ENCODE data around the gene TMEM134.

TMEM134 gene

GRCh38 chr11:67498544-67498972 is 29.5 kb upstream of the TMEM134 start:
- no peak overlapping the region for H3K27ac ChIP-seq (ENCODE audit: low read length)
- H3K4me1 ChIP-seq (ENCODE audit: insufficient read depth, low read length) = no peaks in the 10 kb centered on the region
- no peak overlapping the region for H3K4me3 ChIP-seq (ENCODE audit: low read length)
- H3K9ac ChIP-seq (ENCODE audit: low read depth, low read length) = no peak overlapping the region
- H3K36me3 ChIP-seq (ENCODE audit: insufficient read depth, low read depth, low read length) = peaks cover 14% of the 10 kb centered on the region
- no peaks in the 10 kb centered on the region for H3K9me3 ChIP-seq (ENCODE audit: insufficient read depth, low read depth, low read length)
- H3K27me3 ChIP-seq (ENCODE audit: insufficient read depth, low read length) = peaks cover 9% of the 10 kb centered on the region

GRCh38 chr11:67497656-67498291 is 28.7 kb upstream of the TMEM134 start:
- no peaks in the 10 kb centered on the region for H3K4me1 ChIP-seq (ENCODE audit: insufficient read depth, low read length)
- H3K9ac ChIP-seq (ENCODE audit: low read depth, low read length) = no peak overlapping the region
- peaks cover 14% of the 10 kb centered on the region for H3K36me3 ChIP-seq (ENCODE audit: insufficient read depth, low read depth, low read length)
- H3K27ac ChIP-seq (ENCODE audit: low read length) = no peak overlapping the region
- H3K9me3 ChIP-seq (ENCODE audit: insufficient read depth, low read depth, low read length) = no peaks in the 10 kb centered on the region
- H3K4me3 ChIP-seq (ENCODE audit: low read length) = no peak overlapping the region
- peaks cover 1% of the 10 kb centered on the region for H3K27me3 ChIP-seq (ENCODE audit: insufficient read depth, low read length)

GRCh38 chr11:67496113-67496512 is 27.1 kb upstream of the TMEM134 start:
- Histone ChIP-seq H3K27ac (ENCODE audit: low read length) (no peak overlapping the region), H3K4me3 (ENCODE audit: low read length) (no peak overlapping the region), H3K36me3 (ENCODE audit: insufficient read depth, low read depth, low read length) (peaks cover 15% of the 10 kb centered on the region), H3K9ac (ENCODE audit: low read depth, low read length) (no peak overlapping the region), H3K27me3 (ENCODE audit: insufficient read depth, low read length) (no peaks in the 10 kb centered on the region), H3K9me3 (ENCODE audit: insufficient read depth, low read depth, low read length) (no peaks in the 10 kb centered on the region), H3K4me1 (ENCODE audit: insufficient read depth, low read length) (no peaks in the 10 kb centered on the region)

GRCh38 chr11:67495234-67496005 is 26.4 kb upstream of the TMEM134 start:
- no peak overlapping the region for H3K27ac ChIP-seq (ENCODE audit: low read length)
- H3K9me3 ChIP-seq (ENCODE audit: insufficient read depth, low read depth, low read length) = no peaks in the 10 kb centered on the region
- peaks cover 12% of the 10 kb centered on the region for H3K36me3 ChIP-seq (ENCODE audit: insufficient read depth, low read depth, low read length)
- H3K27me3 ChIP-seq (ENCODE audit: insufficient read depth, low read length) = no peaks in the 10 kb centered on the region
- H3K4me3 ChIP-seq (ENCODE audit: low read length) = no peak overlapping the region
- no peak overlapping the region for H3K9ac ChIP-seq (ENCODE audit: low read depth, low read length)
- no peaks in the 10 kb centered on the region for H3K4me1 ChIP-seq (ENCODE audit: insufficient read depth, low read length)

- Histone ChIP-seq H3K27ac (ENCODE audit: low read length) (no peak overlapping the region), H3K9ac (ENCODE audit: low read depth, low read length) (no peak overlapping the region), H3K27me3 (ENCODE audit: insufficient read depth, low read length) (no peaks in the 10 kb centered on the region), H3K4me1 (ENCODE audit: insufficient read depth, low read length) (no peaks in the 10 kb centered on the region), H3K9me3 (ENCODE audit: insufficient read depth, low read depth, low read length) (no peaks in the 10 kb centered on the region), H3K4me3 (ENCODE audit: low read length) (no peak overlapping the region), H3K36me3 (ENCODE audit: insufficient read depth, low read depth, low read length) (peaks cover 12% of the 10 kb centered on the region)
Measured at GRCh38 chr11:67494371-67495233, 25.6 kb upstream of the TMEM134 start.

GRCh38 chr11:67493548-67494370 is 24.7 kb upstream of the TMEM134 start:
- Histone ChIP-seq H3K27me3 (ENCODE audit: insufficient read depth, low read length) (no peaks in the 10 kb centered on the region), H3K27ac (ENCODE audit: low read length) (no peak overlapping the region), H3K4me1 (ENCODE audit: insufficient read depth, low read length) (no peaks in the 10 kb centered on the region), H3K36me3 (ENCODE audit: insufficient read depth, low read depth, low read length) (peaks cover 12% of the 10 kb centered on the region), H3K4me3 (ENCODE audit: low read length) (no peak overlapping the region), H3K9ac (ENCODE audit: low read depth, low read length) (no peak overlapping the region), H3K9me3 (ENCODE audit: insufficient read depth, low read depth, low read length) (no peaks in the 10 kb centered on the region)

GRCh38 chr11:67492801-67493547 is 23.9 kb upstream of the TMEM134 start:
- Histone ChIP-seq H3K36me3 (ENCODE audit: insufficient read depth, low read depth, low read length) (peaks cover 12% of the 10 kb centered on the region), H3K9me3 (ENCODE audit: insufficient read depth, low read depth, low read length) (no peaks in the 10 kb centered on the region), H3K27ac (ENCODE audit: low read length) (no peak overlapping the region), H3K4me1 (ENCODE audit: insufficient read depth, low read length) (no peaks in the 10 kb centered on the region), H3K9ac (ENCODE audit: low read depth, low read length) (no peak overlapping the region), H3K4me3 (ENCODE audit: low read length) (no peak overlapping the region), H3K27me3 (ENCODE audit: insufficient read depth, low read length) (no peaks in the 10 kb centered on the region)

GRCh38 chr11:67492069-67492727 is 23.1 kb upstream of the TMEM134 start:
- Histone ChIP-seq H3K9ac (ENCODE audit: low read depth, low read length) (no peak overlapping the region), H3K27me3 (ENCODE audit: insufficient read depth, low read length) (no peaks in the 10 kb centered on the region), H3K27ac (ENCODE audit: low read length) (no peak overlapping the region), H3K36me3 (ENCODE audit: insufficient read depth, low read depth, low read length) (peaks cover 12% of the 10 kb centered on the region), H3K4me1 (ENCODE audit: insufficient read depth, low read length) (no peaks in the 10 kb centered on the region), H3K9me3 (ENCODE audit: insufficient read depth, low read depth, low read length) (no peaks in the 10 kb centered on the region), H3K4me3 (ENCODE audit: low read length) (no peak overlapping the region)

- Histone ChIP-seq H3K27ac (ENCODE audit: low read length) (no peak overlapping the region), H3K36me3 (ENCODE audit: insufficient read depth, low read depth, low read length) (peaks cover 12% of the 10 kb centered on the region), H3K4me3 (ENCODE audit: low read length) (no peak overlapping the region), H3K9me3 (ENCODE audit: insufficient read depth, low read depth, low read length) (no peaks in the 10 kb centered on the region), H3K27me3 (ENCODE audit: insufficient read depth, low read length) (no peaks in the 10 kb centered on the region), H3K4me1 (ENCODE audit: insufficient read depth, low read length) (no peaks in the 10 kb centered on the region), H3K9ac (ENCODE audit: low read depth, low read length) (no peak overlapping the region)
Measured at GRCh38 chr11:67491276-67492068, 22.4 kb upstream of the TMEM134 start.

- H3K4me1 ChIP-seq (ENCODE audit: insufficient read depth, low read length) = no peaks in the 10 kb centered on the region
- H3K27me3 ChIP-seq (ENCODE audit: insufficient read depth, low read length) = no peaks in the 10 kb centered on the region
- H3K36me3 ChIP-seq (ENCODE audit: insufficient read depth, low read depth, low read length) = peaks cover 12% of the 10 kb centered on the region
- no peaks in the 10 kb centered on the region for H3K9me3 ChIP-seq (ENCODE audit: insufficient read depth, low read depth, low read length)
- H3K4me3 ChIP-seq (ENCODE audit: low read length) = no peak overlapping the region
- H3K9ac ChIP-seq (ENCODE audit: low read depth, low read length) = no peak overlapping the region
- no peak overlapping the region for H3K27ac ChIP-seq (ENCODE audit: low read length)
Measured at GRCh38 chr11:67490727-67491065, 21.6 kb upstream of the TMEM134 start.

Measured in iPS-20b (cell line).